HG02870 (cell line): ENCODE results near the gene UBE2V1.
"Not testable (repeated sequence)": the region's sequence is repeated elsewhere in the genome, so short reads cannot be mapped to it uniquely, and the experiment has no call there.

ENCODE experiments used
- ATAC-seq: cut with Tn5 transposase; IDR thresholded peaks from one replicate; pipeline ENCODE4 v1.9.1; 2021; ENCODE audit warnings: mild to moderate bottlenecking, moderate library complexity; ENCODE audit not compliant: unreplicated experiment

Gene UBE2V1

DNA sequence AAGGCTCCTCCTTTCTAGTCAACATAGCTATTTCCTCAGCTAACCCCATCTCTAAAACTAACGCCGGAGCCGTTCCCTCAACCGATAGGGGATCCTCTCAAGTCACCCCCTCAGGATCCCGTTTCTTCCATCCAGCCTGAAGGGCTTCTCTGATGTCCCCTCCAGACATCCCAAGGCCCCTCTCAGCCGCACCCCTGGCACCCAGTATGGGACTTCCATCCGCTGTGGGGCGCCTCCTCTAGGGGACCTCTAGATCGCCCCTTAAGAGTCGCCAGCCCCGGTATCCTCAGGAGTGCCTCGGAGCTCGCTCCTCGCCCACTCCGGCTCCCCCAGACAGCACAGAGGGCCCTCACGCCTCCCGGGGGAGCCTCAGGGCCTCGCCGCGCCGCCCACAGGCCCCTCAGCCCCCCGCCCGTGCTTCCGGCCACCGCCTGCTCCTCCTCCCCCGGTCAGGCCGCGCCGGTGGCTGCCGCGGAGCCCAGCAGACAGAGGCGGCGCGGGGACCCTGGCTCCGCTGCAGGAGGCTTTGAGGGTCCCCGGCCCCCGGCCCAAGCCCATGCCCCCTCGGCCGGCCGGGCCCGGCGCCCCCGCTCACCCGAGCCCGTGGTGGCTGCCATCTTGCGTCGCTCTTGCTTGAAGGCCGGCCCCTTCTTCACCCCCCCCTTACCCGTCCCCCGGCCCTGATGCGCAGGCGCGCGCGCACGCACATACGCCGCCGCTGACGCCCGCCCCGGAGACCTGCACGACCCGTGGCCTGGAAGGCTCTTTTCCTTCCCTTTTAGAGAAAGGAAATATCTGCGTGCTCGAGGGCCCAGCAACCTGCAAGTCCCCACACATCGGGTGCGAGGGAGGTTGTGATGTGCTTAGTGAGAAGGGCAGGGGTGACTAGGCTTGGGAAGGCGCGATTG, at the start of gene UBE2V1:
TSS of gene UBE2V1 (minus strand) at position 639 of the 908 bp plus-strand sequence. CDS start at position 617, 22 bp downstream.
- no peak for ATAC-seq

DNA sequence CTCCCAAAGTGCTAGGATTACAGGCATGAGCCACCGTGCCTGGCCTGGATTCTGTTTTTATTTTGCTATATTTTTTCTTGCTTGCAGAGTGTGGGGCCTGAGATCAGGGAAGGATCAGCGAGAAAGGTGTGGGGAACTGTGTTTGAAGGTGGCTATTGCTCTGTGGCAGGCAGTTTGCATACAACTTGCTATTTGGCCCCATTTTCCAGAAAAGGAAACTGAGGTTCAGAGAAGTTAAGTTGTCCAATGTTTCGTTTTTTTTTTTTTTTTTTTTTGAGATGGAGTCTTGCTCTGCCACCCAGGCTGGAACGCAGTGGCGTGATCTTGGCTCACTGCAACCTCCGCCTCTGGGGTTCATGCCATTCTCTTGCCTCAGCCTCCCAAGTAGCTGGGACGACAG, 48.5 kb upstream of the UBE2V1 start:
- ATAC-seq = not testable (repeated sequence)

DNA sequence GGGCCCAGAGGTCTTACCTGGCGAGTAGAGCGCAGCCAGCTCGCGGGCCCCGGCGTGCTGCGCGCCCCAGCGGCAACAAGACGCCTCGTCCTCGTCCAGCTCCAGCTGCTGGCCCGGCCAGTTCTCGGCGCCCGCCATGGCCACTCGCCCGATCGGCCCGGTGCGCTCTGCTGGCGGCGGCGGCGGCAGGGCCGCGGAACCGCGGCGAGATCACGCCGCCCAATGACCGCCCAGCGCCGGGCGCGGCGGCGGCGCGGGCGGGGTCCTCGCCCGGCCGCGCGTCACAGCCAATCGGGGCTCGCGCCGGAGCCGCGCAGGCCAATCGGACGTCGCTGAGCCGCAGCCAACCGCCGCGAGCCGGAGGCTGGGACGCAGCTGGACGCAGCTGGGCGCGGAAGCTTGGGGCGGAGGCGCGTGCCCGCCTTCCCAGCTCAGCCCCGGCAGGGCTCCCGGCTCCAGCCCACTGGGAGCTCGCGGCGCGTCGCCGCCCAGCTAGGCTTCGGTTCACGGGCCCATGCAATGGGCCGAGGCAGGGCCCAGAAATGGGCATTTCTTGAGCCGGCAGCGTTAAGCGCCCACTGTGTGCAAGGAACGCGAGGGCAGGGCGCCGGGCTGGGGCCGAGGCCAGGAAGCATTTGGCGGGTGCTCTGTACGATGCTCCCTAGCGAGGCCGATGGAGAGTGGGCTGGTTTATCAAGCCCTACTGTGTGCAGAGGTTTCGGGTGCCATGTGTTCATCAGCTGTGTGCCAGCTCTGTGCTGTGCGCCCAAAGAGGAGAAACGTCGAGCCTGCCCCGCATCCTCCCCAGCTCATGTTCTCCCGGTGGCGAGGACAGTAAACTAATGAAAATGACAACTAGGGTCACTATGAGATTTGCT, 40.8 kb upstream of the UBE2V1 start, which contains the start of gene PEDS1:
TSS of gene PEDS1 (minus strand) at position 224 of the 878 bp plus-strand sequence. CDS start at position 138, 86 bp downstream.
- ATAC-seq = peak; percentile 87

DNA sequence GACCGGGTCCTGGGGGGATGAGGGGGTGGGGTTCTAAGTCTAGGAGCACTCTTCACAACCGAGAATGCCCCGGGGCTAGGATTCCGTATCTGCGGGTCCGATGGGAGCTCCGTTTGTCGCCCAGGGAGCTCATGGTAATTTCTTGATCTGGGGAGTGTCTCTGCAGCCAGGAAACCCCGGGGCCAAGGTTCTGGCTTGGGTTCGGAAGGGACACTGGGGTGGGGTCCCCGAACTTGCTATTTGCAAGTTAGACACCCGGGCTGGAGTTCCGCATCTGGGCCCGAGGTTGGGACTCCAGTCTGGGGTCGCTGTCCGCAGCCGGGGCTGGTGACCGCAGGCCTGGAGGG, 40.2 kb upstream of the UBE2V1 start:
- ATAC-seq = peak; percentile 26

DNA sequence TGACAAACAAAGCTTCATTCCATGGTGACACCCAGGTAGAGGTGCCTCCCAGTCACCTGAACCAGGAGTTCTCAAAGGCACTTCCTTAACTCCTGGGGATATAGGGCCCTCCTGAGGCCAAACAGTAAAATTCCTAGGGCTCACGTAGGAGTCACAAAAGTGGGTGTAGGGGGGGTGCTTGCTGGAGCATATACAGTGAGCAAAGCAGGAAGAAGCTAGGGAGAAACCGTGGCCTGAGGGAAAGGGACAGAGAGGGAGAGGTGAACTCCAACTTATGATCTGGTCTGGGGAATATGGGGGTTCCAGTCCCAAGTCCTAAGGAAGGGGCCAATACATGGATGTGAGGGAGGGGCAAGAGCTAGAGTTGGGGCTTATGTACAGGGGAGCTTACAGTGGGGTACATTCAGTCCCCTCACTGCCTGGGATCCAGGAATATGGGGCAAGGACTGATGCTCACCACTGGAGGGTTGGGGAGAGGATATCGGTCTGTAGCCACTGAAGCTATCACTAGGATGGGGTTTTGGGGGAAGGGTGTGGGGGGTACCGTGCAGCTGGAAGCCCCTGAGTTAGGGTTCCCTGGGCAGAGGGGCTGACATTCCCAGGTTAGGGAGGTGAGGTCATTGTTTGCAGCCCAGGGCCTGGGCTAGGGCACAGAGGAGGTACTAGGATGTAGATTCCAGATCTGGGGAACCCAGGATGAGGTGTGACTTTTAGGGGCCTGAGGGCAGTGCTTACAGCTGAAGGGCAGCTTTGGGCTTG, 39.6 kb upstream of the UBE2V1 start:
- ATAC-seq = no peak

DNA sequence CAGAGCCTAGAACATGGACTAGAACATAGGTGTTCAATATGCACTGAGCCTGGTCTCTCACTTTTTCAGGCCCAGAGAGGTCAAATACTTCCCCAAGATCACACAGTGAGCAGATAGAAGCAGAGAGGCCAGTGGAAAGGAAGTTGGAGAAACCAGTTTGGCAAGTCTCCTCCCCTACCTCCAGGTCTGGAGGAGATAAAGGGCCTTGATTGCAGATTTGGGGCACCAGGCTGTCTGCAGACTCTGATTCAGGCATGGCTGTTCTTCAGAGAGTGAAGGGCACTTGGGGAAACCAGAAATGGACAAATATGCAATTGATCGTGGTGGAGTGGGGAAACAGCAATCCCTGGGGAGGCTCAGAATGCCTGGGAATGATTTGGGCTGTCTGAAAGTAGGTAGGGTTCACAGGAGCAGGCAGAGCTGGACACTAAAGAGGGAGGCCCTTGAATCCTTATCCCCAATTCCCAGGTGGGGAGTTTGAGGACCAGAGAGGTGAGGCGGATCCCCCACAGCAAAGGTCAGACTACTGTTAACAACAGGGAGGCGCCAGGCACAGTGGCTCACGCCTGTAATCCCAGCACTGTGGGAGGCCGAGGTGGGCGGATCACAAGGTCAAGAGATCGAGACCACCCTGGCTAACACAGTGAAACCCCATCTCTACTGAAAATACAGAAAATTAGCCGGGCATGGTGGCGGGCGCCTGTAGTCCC, 38.2 kb upstream of the UBE2V1 start:
- no peak for ATAC-seq

DNA sequence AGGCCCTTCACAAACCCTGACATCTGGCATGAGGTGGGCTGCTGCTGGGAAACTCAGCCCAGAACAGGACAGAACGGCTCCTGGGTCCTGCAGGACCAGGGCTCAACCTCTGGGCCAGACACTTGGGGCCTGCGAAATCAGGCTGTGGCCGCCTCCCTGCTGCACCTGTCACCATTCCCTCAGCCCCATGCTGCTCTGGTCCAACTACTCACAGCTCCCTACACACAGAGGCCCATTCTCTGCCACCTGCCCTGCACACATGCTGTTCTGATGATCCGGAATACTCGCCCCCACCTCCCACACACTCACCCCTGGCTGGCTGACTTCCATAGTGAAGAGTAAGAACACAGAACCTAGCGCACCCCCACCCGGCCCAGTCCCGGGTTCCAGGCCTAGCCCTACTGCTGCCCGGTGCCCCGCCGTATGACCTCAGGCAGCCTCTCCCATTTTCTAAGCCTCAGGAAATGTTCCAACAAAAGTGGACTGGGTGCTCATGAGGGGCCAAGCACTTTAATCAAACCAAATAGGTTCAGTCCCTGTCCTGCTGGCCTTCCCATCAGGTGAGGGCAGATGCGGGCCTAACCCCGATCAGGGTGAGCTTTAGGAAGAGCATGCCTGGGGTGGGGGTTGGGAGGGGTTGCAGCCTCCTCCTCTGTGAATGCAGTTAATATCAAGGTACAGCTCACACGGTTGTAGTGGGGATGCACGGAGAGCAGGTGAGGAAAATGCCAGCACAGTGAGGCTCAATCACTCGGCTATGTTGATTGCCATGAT, 36.7 kb upstream of the UBE2V1 start:
- ATAC-seq = no peak

DNA sequence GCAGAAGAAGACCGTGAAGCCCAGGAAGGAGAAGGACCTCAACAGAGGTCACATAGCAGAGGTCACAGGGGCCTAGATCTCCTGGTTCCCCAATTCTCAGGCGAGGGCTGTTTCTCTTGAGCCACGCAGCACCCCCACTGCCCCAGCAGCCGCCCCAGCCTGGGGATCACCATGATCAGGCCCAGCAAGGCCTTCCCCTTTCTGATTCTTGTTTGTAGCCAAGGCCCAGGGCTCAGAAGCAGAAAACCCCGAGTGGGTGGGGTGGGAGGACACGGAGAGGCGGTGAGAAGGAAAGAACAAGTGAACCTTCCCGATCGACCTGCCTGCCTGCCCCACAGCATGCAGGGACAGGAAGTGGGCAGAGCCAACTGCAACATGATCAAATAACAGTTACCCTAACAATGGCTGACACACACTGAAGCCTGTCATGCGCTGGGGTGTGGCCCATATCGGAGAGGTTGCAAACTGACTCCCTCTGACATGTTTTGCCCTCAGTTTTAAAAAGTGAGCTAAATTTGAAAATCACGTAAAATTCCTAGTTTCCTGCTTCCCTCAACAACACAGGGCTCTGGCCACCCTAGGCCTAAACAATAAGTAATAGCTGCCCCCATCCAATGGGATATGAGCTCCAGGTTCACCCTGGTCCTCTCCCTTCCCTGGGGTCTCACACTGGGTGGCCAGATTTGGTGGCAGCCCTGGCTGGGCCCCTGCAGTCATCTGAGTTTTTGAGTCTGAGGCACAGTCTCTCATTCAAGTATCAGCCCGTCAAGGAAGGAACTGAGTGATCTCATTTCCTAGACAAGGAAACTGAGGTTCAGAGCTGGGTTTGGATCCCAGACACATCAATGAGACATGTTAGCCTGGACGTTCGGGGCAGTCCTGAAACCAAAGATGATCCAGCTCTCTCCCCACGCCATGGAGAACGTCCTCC, 34.0 kb upstream of the UBE2V1 start:
- ATAC-seq = peak; percentile 77

DNA sequence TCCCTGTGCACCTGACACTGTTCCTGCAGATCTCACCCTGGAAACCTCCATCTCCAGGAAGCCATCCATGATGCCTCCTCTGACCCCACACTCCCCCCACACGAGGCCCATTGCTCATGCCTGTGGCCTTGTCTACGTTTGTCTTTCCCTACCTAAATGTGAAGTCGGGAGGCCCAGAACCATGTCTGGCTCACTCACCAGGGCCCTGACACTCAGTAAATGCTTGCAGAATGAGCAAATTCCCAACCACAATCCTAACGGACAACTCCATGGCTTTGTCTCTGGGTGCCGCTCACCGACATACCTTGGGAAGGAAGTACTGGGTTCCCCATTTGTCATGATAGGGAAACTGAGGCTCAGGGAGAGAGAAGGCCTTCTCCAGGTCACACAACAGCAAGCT, 33.3 kb upstream of the UBE2V1 start:
- ATAC-seq = no peak

DNA sequence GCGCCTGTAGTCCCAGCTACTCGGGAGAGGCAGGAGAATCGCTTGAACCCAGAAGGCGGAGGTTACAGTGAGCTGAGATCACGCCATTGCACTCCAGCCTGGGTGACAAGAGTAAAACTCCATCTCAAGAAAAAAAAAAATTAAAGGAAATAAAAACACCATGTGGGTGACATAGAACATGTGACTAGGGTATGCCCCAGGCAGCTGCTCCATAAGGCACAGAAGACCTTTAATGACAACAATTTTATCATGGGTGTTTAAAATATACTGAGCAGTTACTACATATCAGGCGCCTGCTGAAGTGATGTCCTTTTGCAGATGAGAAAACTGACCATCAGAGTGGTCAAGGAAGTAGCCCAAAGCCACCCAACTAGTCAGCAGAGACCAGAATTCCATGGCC, 32.6 kb upstream of the UBE2V1 start:
- no peak for ATAC-seq

DNA sequence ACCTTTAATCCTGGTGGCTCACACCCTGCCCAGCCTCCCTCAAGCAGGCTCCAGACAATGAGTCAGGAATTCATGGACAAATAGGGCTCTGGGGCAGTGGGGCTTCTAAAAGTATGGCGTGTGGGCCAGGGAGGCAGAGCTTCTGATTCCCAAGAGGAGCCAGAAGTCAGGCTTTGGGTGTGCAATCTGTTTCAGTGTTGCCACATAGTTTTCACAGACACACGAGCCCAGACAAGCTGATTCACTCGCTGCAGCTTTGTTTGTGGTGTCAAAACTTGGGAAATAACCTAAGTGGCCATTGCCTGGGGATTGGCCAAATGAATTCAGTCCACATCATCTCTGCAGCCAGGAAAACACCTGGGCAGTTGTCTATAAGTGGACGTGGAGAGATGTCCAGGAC, 31.4 kb upstream of the UBE2V1 start:
- ATAC-seq = no peak

DNA sequence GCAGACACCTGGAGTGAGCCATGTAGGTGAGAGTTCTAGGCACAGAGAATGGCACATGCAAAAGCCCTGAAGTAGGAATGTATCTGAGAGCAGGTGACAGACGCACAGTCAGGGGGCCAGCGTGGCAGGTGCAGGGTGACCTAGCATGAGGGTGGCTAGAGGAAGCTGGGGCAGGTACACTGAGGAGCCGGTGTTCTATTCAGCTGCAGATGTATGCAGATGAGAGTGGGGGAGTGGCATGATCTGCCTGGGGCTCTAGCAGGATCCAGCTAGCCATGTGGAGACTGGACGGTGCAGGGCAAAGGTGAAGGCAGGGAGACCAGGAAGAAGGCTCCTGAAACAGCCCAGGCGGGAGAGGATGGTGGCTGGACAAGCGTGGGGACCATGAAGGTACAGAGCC, 29.9 kb upstream of the UBE2V1 start:
- no peak for ATAC-seq

DNA sequence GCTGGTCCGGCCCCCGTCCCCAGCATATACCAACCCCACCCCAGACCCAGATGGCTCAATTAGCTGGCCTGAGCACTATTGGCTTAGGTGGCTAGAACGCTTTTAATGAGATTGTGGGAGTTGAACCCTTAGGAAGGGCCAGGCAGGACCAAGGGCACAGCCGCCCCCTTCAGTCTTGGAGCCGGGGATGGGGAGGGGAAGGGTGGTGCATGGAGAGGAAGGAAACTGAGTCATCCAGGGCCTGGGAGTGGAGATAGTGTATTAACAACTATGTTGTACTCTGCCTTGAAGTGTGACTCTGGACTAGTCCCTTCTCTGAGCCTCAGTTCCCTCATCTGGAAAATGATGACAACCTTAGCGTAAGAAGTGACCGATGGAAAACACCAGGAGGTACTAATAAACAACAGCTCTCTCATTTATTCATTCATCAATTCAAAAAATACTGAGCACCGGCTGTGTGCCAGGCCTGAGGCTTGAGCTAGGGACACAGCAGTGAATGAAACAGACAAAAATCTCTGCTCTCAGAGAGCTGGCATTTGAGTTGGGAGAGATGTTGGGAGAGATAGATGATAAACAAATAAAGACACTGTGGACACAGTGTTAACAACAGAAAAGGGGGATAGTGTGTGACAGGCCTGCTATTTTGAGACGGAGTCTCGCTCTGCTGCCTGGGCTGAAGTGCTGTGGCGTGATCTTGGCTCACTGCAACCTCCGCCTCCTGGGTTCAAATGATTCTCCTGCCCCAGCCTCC, 29.0 kb upstream of the UBE2V1 start:
- ATAC-seq = no peak

DNA sequence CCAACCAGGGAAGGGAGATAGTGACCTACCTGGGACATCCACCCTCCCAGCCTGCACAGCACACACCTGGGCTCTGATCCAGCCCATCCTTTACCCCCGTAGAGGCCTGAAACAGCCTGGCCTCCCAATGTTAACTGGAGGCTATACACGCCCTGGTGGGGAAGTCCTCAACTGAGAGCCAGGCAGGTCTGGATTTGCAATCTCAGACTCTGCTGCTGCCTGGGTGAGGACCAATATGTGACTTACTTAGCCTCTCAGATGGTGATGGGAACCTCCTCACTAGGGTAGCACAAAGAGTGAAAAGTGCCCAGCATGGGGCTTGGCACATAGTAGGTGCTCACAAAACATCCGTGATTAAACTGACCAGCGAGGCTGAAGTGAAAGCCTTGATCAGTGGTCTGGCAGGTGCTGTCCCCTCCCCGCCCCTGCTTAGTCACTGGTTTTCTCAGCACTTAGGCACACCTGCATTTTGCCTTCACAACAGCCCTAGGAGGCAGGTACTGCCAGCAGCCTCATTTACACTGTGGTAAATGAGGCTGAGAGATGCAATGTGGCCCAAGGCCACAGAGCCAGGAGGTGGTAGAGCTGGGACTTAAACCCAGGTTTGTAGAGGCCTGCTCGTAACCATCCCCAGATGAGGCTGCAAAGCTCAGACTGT, 28.2 kb upstream of the UBE2V1 start:
- no peak for ATAC-seq

DNA sequence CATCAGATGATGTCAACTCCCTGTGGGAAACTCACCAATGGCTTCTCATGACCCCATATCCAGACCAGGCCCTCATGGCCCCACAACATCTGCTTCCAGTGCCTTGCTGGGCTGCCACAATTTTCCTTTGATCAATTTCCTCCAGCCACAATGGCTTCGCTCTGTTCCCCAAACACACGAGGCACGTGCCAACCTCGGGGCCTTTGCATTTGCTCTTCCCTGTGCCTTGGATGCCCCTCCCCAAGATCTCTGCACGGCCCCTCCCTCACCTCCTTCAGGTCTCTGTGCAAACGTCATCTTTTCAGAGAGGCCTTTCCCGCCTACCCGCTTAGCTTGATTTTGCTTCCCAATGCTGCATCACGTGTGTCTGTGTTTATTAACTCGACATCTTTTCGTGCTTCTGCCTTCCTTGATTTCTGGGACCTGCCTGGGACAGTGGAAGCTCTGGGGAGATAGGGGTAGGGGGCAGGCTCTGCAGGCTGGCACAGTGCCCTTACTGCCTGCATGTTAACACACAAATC, 27.4 kb upstream of the UBE2V1 start:
- no peak for ATAC-seq

DNA sequence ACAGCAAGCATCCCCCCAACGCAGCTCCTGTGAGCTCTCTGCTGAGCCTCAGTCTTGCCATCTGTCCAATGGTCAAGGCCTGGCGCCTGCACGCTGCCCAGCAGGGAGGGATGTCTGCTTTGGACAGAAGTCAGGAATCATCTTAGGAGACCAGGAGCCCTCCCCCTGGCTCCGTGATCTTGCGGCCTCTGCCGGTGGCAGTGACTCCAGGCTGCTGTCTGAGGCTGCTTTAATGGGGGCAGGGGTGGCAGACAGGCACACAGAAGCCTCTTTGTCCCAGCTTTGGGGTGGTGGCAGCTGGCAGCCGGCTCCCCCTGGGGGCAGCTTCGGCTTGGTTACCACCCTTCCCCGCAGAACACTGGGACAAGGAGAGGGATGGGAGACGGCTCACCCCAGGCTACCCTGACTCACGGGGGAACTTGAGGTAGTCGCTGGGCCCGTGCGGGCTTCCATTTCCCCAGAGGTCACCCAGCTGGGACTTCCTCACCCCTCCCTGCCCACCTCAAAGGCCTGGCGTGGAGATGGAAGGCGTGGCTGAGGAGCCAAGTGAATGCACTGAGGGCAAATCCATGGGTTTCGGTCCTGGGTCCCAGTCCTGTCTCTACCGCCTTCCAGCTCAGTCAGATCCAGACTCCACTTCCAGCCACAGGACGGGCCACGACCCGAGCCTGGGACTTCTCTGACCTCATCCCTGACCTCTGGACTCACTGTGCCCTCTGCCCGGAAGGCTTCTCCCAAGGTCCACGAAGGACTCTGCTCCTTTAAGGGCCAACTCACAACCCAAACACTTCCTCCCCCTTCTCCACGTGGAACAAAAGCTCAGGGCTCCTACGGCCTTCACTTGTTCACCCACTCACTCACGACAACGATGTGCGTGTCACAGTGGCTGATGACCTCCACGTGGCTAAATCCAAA, 25.8 kb upstream of the UBE2V1 start:
- ATAC-seq = no peak
